IMR-90 (cell line): ENCODE results near the gene GGCT. TPM values are rescaled to one million over a fixed set of nuclear protein-coding genes. Genes with fewer than 3 reads are reported as not detected.

Experiments
- ATAC-seq: fragments of 200-7000 bp; cut with Tn5 transposase; 2 replicates; pipeline ENCODE4 v1.9.1; 2020; ENCODE audit warnings: low read depth, mild to moderate bottlenecking, moderate library complexity
- BruUV-seq: library from RNA; stranded (reverse); fragments of 400-500 nt; replicated peaks from 2 replicates; lab custom pipeline; 2021; lab: Mats Ljungman, UMichigan
- CTCF ChIA-PET: fragments of 300-600 bp; formaldehyde crosslinking; extraction: SDS; loops from one replicate; lab custom pipeline; 2021; ENCODE audit warnings: antibody characterized with exemption; lab: Yijun Ruan, JAX
- POLR2A ChIA-PET: fragments of 300-600 bp; sonication (Branson Sonifier 250); formaldehyde crosslinking; loops from one replicate; lab custom pipeline; 2022; ENCODE audit warnings: antibody characterized with exemption; ENCODE audit not compliant: unreplicated experiment; lab: Charles Lee
- DNase-seq: peaks from one replicate; pipeline ENCODE4 v3.0.0; 2013
- H2AFZ ChIP-seq: replicated peaks from 2 replicates; pipeline ENCODE3; 2013; ENCODE audit warnings: low read length, mild to moderate bottlenecking; ENCODE audit not compliant: poor library complexity
- H2AK5ac ChIP-seq: 2 replicates; pipeline ENCODE4 v1.6.1; 2013; ENCODE audit warnings: low read depth, low read length, inconsistent platforms
- H2AK9ac ChIP-seq: replicated peaks from 2 replicates; pipeline ENCODE3; 2013; ENCODE audit warnings: mild to moderate bottlenecking, low read depth, low read length, moderate library complexity; ENCODE audit not compliant: poor library complexity
- H2BK120ac ChIP-seq: 2 replicates; pipeline ENCODE4 v1.6.1; 2013; ENCODE audit warnings: low read depth, low read length, inconsistent platforms
- H2BK15ac ChIP-seq: 3 replicates; pipeline ENCODE4 v1.6.1; 2013; ENCODE audit warnings: low read depth, low read length, inconsistent platforms
- H2BK20ac ChIP-seq: 2 replicates; pipeline ENCODE4 v1.6.1; 2013; ENCODE audit warnings: low read depth, mild to moderate bottlenecking, inconsistent platforms, low read length, moderate library complexity
- H2BK5ac ChIP-seq: 2 replicates; pipeline ENCODE4 v1.6.1; 2013; ENCODE audit warnings: mild to moderate bottlenecking, low read depth, low read length, inconsistent platforms; ENCODE audit not compliant: poor library complexity, severe bottlenecking
- H3K14ac ChIP-seq: replicated peaks from 2 replicates; pipeline ENCODE4 v1.6.1; 2013; ENCODE audit warnings: low read depth, low read length, inconsistent platforms
- H3K18ac ChIP-seq: 2 replicates; pipeline ENCODE4 v1.6.1; 2013; ENCODE audit warnings: low read depth, low read length, control low read depth
- H3K23ac ChIP-seq: 2 replicates; pipeline ENCODE4 v1.6.1; 2013; ENCODE audit warnings: low read depth, low read length, inconsistent platforms
- H3K27ac ChIP-seq: 2 replicates; pipeline ENCODE4 v1.5.1; 2013; ENCODE audit warnings: mild to moderate bottlenecking, control low read depth, low read length; ENCODE audit not compliant: insufficient read depth
- H3K27me3 ChIP-seq: 2 replicates; pipeline ENCODE4 v1.6.1; 2013; ENCODE audit warnings: low read length; ENCODE audit not compliant: control insufficient read depth, insufficient read depth
- H3K36me3 ChIP-seq: 2 replicates; pipeline ENCODE4 v1.6.1; 2013; ENCODE audit warnings: low read length, mixed read lengths; ENCODE audit not compliant: control insufficient read depth, insufficient read depth
- H3K4ac ChIP-seq: 2 replicates; pipeline ENCODE4 v1.6.1; 2013; ENCODE audit warnings: low read depth, low read length, inconsistent platforms
- H3K4me1 ChIP-seq: 2 replicates; pipeline ENCODE4 v1.6.1; 2013; ENCODE audit warnings: low read length, mixed read lengths; ENCODE audit not compliant: control insufficient read depth, insufficient read depth
- H3K4me2 ChIP-seq: 2 replicates; pipeline ENCODE4 v1.6.1; 2013; ENCODE audit warnings: low read depth, mild to moderate bottlenecking, control low read depth, low read length, moderate library complexity
- H3K4me3 ChIP-seq: 2 replicates; pipeline ENCODE4 v1.5.1; 2013; ENCODE audit warnings: low read depth, mild to moderate bottlenecking, control low read depth, low read length, moderate library complexity; ENCODE audit not compliant: insufficient read depth
- H3K56ac ChIP-seq: 2 replicates; pipeline ENCODE4 v1.6.1; 2013; ENCODE audit warnings: low read length, inconsistent platforms; ENCODE audit not compliant: insufficient read depth; ENCODE audit errors: extremely low read depth
- H3K79me1 ChIP-seq, 2 experiments: 2 replicates each; pipeline ENCODE4 v1.6.1; 2013; ENCODE audit warnings: low read length in 2 of 2, inconsistent platforms in 1 of 2, low read depth in 1 of 2
- H3K9ac ChIP-seq: 2 replicates; pipeline ENCODE4 v1.6.1; 2013; ENCODE audit warnings: low read depth, low read length, control low read depth
- H3K9me1 ChIP-seq: 2 replicates; pipeline ENCODE4 v1.6.1; 2013; ENCODE audit warnings: low read length, inconsistent platforms; ENCODE audit not compliant: insufficient read depth
- H3K9me3 ChIP-seq: 2 replicates; pipeline ENCODE4 v1.6.1; 2013; ENCODE audit warnings: low read length; ENCODE audit not compliant: control insufficient read depth, insufficient read depth
- H4K20me1 ChIP-seq: 2 replicates; pipeline ENCODE4 v1.6.1; 2013; ENCODE audit warnings: low read length, inconsistent platforms; ENCODE audit not compliant: insufficient read depth
- H4K5ac ChIP-seq: 2 replicates; pipeline ENCODE4 v1.6.1; 2013; ENCODE audit warnings: mild to moderate bottlenecking, low read depth, low read length, control low read depth
- H4K8ac ChIP-seq, 2 experiments: 2 replicates each; pipeline ENCODE4 v1.6.1; 2013; ENCODE audit warnings: low read depth in 2 of 2, low read length in 2 of 2, control low read depth in 1 of 2, inconsistent platforms in 1 of 2
- H4K91ac ChIP-seq: 2 replicates; pipeline ENCODE4 v1.6.1; 2013; ENCODE audit warnings: low read depth, low read length, inconsistent platforms; ENCODE audit not compliant: insufficient read depth
- BHLHE40 ChIP-seq: fragments of 150-350 bp; IDR thresholded peaks from 2 replicates; pipeline ENCODE4 v1.6.1; 2016; ENCODE audit warnings: mild to moderate bottlenecking, low read depth, low read length
- CEBPB ChIP-seq: IDR thresholded peaks from 2 replicates; pipeline ENCODE4 v1.6.1; 2012; ENCODE audit warnings: low read depth, low read length, improper control_type of control experiment
- CHD1 ChIP-seq: IDR thresholded peaks from 2 replicates; pipeline ENCODE4 v1.6.1; 2012; ENCODE audit warnings: low read depth, low read length, improper control_type of control experiment
- CTCF ChIP-seq: conservative IDR thresholded peaks from 2 replicates; pipeline ENCODE4 v1.5.1; 2012; ENCODE audit warnings: mild to moderate bottlenecking, low read depth, low read length, improper control_type of control experiment
- ELK1 ChIP-seq: fragments of 150-350 bp; IDR thresholded peaks from 2 replicates; pipeline ENCODE4 v1.6.1; 2016; ENCODE audit warnings: low read depth, mild to moderate bottlenecking, low read length, moderate library complexity, borderline replicate concordance
- MAZ ChIP-seq: IDR thresholded peaks from 2 replicates; pipeline ENCODE4 v1.6.1; 2012; ENCODE audit warnings: low read depth, mild to moderate bottlenecking, low read length, improper control_type of control experiment, moderate library complexity, borderline replicate concordance
- NFE2L2 ChIP-seq: fragments of 150-350 bp; IDR thresholded peaks from 2 replicates; pipeline ENCODE4 v1.6.1; 2016; ENCODE audit warnings: low read depth, mild to moderate bottlenecking, low read length
- POLR2A ChIP-seq: IDR thresholded peaks from 2 replicates; pipeline ENCODE4 v1.6.1; 2012; ENCODE audit warnings: mild to moderate bottlenecking, low read depth, low read length
- RAD21 ChIP-seq: IDR thresholded peaks from 2 replicates; pipeline ENCODE4 v1.6.1; 2012; ENCODE audit warnings: low read length, improper control_type of control experiment
- RCOR1 ChIP-seq: IDR thresholded peaks from 2 replicates; pipeline ENCODE4 v1.6.1; 2012; ENCODE audit warnings: mild to moderate bottlenecking, low read length, improper control_type of control experiment; ENCODE audit not compliant: insufficient replicate concordance
- SMC3 ChIP-seq: fragments of 150-350 bp; IDR thresholded peaks from 2 replicates; pipeline ENCODE4 v1.6.1; 2016; ENCODE audit warnings: low read depth, mild to moderate bottlenecking, antibody characterized with exemption, low read length, moderate library complexity
- USF2 ChIP-seq: fragments of 150-350 bp; IDR thresholded peaks from 2 replicates; pipeline ENCODE4 v1.6.1; 2017; ENCODE audit warnings: mild to moderate bottlenecking, antibody characterized with exemption, low read length, low read depth
- WGBS, 2 experiments: methylation state at CpG; one replicate each; pipeline versions ENCODE4 v1.1.5 to v1.1.7; 2013; ENCODE audit warnings: missing lambda C conversion rate in 2 of 2; ENCODE audit not compliant: insufficient read length in 1 of 2; ENCODE audit errors: extremely low coverage in 2 of 2; 5-methylcytosine and 5-hydroxymethylcytosine counted together
- dilution Hi-C: fragments of 300-500 bp; cut with HindIII; formaldehyde crosslinking; loops from one replicate; pipeline ENCODE4 v1.14.3; 2018; ENCODE audit warnings: low sequenced_read_pairs; ENCODE audit not compliant: unreplicated experiment
- in situ Hi-C: fragments of 300-500 bp; cut with MboI; formaldehyde crosslinking; loops from 3 replicates; pipeline ENCODE4 v1.14.3; 2019; ENCODE audit warnings: low sequenced_read_pairs, inconsistent platforms, mixed read lengths
- intact Hi-C: fragments of 100-400 bp; cut with micrococcal nuclease; formaldehyde crosslinking; loops from 2 replicates; pipeline ENCODE4 v1.10.0; 2022
- polyA plus RNA-seq, 3 experiments: library from polyadenylated mRNA; depleted of rRNA; stranded (reverse); fragments of >200 nt; gene quantifications; 2 replicates each; pipeline ENCODE4 v1.2.3, GENCODE V29; 2012; ENCODE audit warnings: low replicate concordance in 1 of 3
- total RNA-seq: library from RNA; depleted of rRNA; stranded (reverse); fragments of >200 nt; gene quantifications from 2 replicates; pipeline ENCODE4 v1.2.3, GENCODE V29; 2012

The GGCT gene
- total and polyA plus RNA-seq, 2 of the 4 experiments (the other 2 are of a cell fraction) = 12.0 to 18.6 TPM

GRCh38 chr7:30478349-30479201 is 26.1 kb downstream of the GGCT start, which contains the start of gene NOD1:
NOD1 (minus strand) TSS chr7:30478784; CDS start chr7:30456921, 21,863 bp downstream.
- dilution Hi-C loops (no loop called here), intact Hi-C loops (loop anchor here (2.0 to 5.0 kb wide), 2 partner anchors 26 to 316 kb away; partner anchors contain the start of gene GGCT), in situ Hi-C loops (no loop called here)
- H3K14ac ChIP-seq = peak within 1 kb of the TSS; percentile 90
- DNase-seq = peak; percentile 63
- H3K79me1 ChIP-seq = peaks cover 8 to 34% of the 10 kb centered on the region in 2 experiments
- H3K27me3 ChIP-seq = no peaks in the 10 kb centered on the region
- ChIA-PET CTCF (interaction anchor here (1.5 kb wide), 1 partner anchor 9 kb away, joined by 9 read pairs; no protein-coding TSS in a partner anchor), POLR2A (interaction anchor here (0.6 kb wide), 1 partner anchor 40 kb away, joined by 3 read pairs; no protein-coding TSS in a partner anchor)
- peaks cover 7% of the 10 kb centered on the region for H3K4me1 ChIP-seq
- H3K9me3 ChIP-seq = no peaks in the 10 kb centered on the region
- WGBS, 2 experiments = 1% methylated on average over 35 of the region's 77 CpGs; no CpG with 5 or more reads in 1 of the 2 experiments
- peak within 1 kb of the TSS; percentile 92 for H2AK9ac ChIP-seq
- peak within 1 kb of the TSS; percentile 75 for H2BK5ac ChIP-seq
- peak within 1 kb of the TSS; percentile 85 for H3K18ac ChIP-seq
- H2AK5ac ChIP-seq = peak within 1 kb of the TSS; percentile 67; the same call in 1 of the 2 replicates
- 0 out of 2 replicates have a peak within 1 kb of the TSS, but pooled peaks have one; percentile 1 for H2BK20ac ChIP-seq
- H3K23ac ChIP-seq = peak within 1 kb of the TSS; percentile 66
- peak within 1 kb of the TSS; percentile 99 for H3K4me2 ChIP-seq
- no peaks in the 10 kb centered on the region for H4K20me1 ChIP-seq
- H3K36me3 ChIP-seq = no peaks in the 10 kb centered on the region
- H2BK15ac ChIP-seq = peak within 1 kb of the TSS; percentile 82; the same call in 1 of the 3 replicates
- H3K56ac ChIP-seq = peak within 1 kb of the TSS; percentile 66
- H4K5ac ChIP-seq = peak within 1 kb of the TSS; percentile 98
- peak within 1 kb of the TSS; percentile 78 for H3K4ac ChIP-seq
- peak; percentile 96 for ATAC-seq
- peaks cover 3% of the 10 kb centered on the region; the same call in 1 of the 2 replicates for H3K9me1 ChIP-seq
- H2BK120ac ChIP-seq = peak within 1 kb of the TSS; percentile 71; the same call in 1 of the 2 replicates
- H3K9ac ChIP-seq = peak within 1 kb of the TSS; percentile 94
- no TSS peak for BruUV-seq
- H4K91ac ChIP-seq = peak within 1 kb of the TSS; percentile 92
- peak within 1 kb of the TSS; percentile 88 for H3K27ac ChIP-seq
- peak within 1 kb of the TSS; percentile 98 for H2AFZ ChIP-seq
- peak within 1 kb of the TSS; percentile 83 for H3K4me3 ChIP-seq
- H4K8ac ChIP-seq = peak within 1 kb of the TSS; percentile 82 to 89
- TF ChIP-seq USF2 (peak; percentile 40; the same call in 1 of the 2 replicates), NFE2L2 (no peak), CEBPB (no peak), CHD1 (no peak), RAD21 (no peak), MAZ (peak; percentile 51; the same call in 1 of the 2 replicates), ELK1 (no peak), CTCF (no peak), BHLHE40 (0 out of 2 replicates have a peak, but pooled peaks have one; percentile 3), RCOR1 (no peak), SMC3 (no peak), POLR2A (peak; percentile 77)
